HG03103 (cell line): Measurements from ENCODE around the gene ACTA2.
A peak's percentile ranks its signal among the peaks of the same experiment; 100 is the strongest.

Source experiments
- ATAC-seq: cut with Tn5 transposase; IDR thresholded peaks from one replicate; pipeline ENCODE4 v1.9.1; 2021; ENCODE audit warnings: low read depth; ENCODE audit not compliant: unreplicated experiment

Gene ACTA2

GRCh38 chr10:88923520-88923919, 29.1 kb downstream of the ACTA2 start:
- ATAC-seq = no peak

GRCh38 chr10:88922041-88922440, 30.5 kb downstream of the ACTA2 start:
- no peak for ATAC-seq

GRCh38 chr10:88920986-88921593, 31.5 kb downstream of the ACTA2 start:
- ATAC-seq = no peak

GRCh38 chr10:88920198-88920597, 32.4 kb downstream of the ACTA2 start:
- ATAC-seq = no peak

GRCh38 chr10:88919041-88919440, 33.5 kb downstream of the ACTA2 start:
- ATAC-seq = no peak

GRCh38 chr10:88918191-88918905, 34.2 kb downstream of the ACTA2 start:
- no peak for ATAC-seq

GRCh38 chr10:88916986-88917385, 35.6 kb downstream of the ACTA2 start:
- no peak for ATAC-seq

- ATAC-seq = no peak
These were observed 36.3 kb downstream of the ACTA2 start for GRCh38 chr10:88916231-88916630.

- ATAC-seq = no peak
These were observed 36.8 kb downstream of the ACTA2 start for GRCh38 chr10:88915781-88916180.

- no peak for ATAC-seq
These were observed 38.8 kb downstream of the ACTA2 start for GRCh38 chr10:88913788-88914187.

GRCh38 chr10:88913127-88913526, 39.4 kb downstream of the ACTA2 start:
- ATAC-seq = no peak

- ATAC-seq = no peak
These were observed 40.7 kb downstream of the ACTA2 start for GRCh38 chr10:88911851-88912250.

- no peak for ATAC-seq
These were observed 41.5 kb downstream of the ACTA2 start for GRCh38 chr10:88911116-88911515.

- ATAC-seq = no peak
These were observed 44.4 kb downstream of the ACTA2 start for GRCh38 chr10:88908194-88908593.

- ATAC-seq = no peak
These were observed 45.7 kb downstream of the ACTA2 start for GRCh38 chr10:88906921-88907320.

- ATAC-seq = no peak
These were observed 48.9 kb downstream of the ACTA2 start for GRCh38 chr10:88903715-88904114.

GRCh38 chr10:88901984-88902789, 50.4 kb downstream of the ACTA2 start:
- ATAC-seq = peak; percentile 42

GRCh38 chr10:88901206-88901983, 51.2 kb downstream of the ACTA2 start:
- peak; percentile 83 for ATAC-seq

GRCh38 chr10:88899886-88900285, 52.7 kb downstream of the ACTA2 start:
- ATAC-seq = no peak

- ATAC-seq = no peak
These were observed 53.8 kb downstream of the ACTA2 start for GRCh38 chr10:88898727-88899126.
